ENCODE data around the gene C12orf43.

The C12orf43 gene

GRCh38 chr12:121011820-121012219, 4.5 kb downstream of the C12orf43 start:
- H3K36me3 Mint-ChIP-seq, result peaks cover 46% of the 10 kb centered on the region
- no peaks in the 10 kb centered on the region for H3K27me3 Mint-ChIP-seq
- H3K4me3 Mint-ChIP-seq, result no peak overlapping the region
- H3K4me1 Mint-ChIP-seq, result peaks cover 21% of the 10 kb centered on the region
- no peak for ATAC-seq
- H3K27ac Mint-ChIP-seq, result no peak overlapping the region
- no peaks in the 10 kb centered on the region for H3K9me3 Mint-ChIP-seq

GRCh38 chr12:121010860-121011259, 5.4 kb downstream of the C12orf43 start:
- Mint-ChIP-seq H3K4me3 (no peak overlapping the region), H3K27ac (no peak overlapping the region), H3K27me3 (no peaks in the 10 kb centered on the region), H3K4me1 (peaks cover 15% of the 10 kb centered on the region), H3K36me3 (peaks cover 52% of the 10 kb centered on the region), H3K9me3 (no peaks in the 10 kb centered on the region)
- no peak for ATAC-seq

- ATAC-seq, result no peak
- Mint-ChIP-seq H3K4me3 (no peak overlapping the region), H3K9me3 (no peaks in the 10 kb centered on the region)
Measured at GRCh38 chr12:121009741-121010140, 6.5 kb downstream of the C12orf43 start.

GRCh38 chr12:121008347-121009098, 7.8 kb downstream of the C12orf43 start:
- H3K36me3 Mint-ChIP-seq, result peaks cover 71% of the 10 kb centered on the region
- no peak overlapping the region for H3K4me3 Mint-ChIP-seq
- no peak overlapping the region for H3K27ac Mint-ChIP-seq

More at GRCh38 chr12:121009741-121010140, 6.5 kb downstream of the C12orf43 start:
- no peak overlapping the region for H3K27ac Mint-ChIP-seq
- H3K36me3 Mint-ChIP-seq, result peaks cover 62% of the 10 kb centered on the region
- H3K27me3 Mint-ChIP-seq, result no peaks in the 10 kb centered on the region
- peaks cover 3% of the 10 kb centered on the region for H3K4me1 Mint-ChIP-seq

DNA sequence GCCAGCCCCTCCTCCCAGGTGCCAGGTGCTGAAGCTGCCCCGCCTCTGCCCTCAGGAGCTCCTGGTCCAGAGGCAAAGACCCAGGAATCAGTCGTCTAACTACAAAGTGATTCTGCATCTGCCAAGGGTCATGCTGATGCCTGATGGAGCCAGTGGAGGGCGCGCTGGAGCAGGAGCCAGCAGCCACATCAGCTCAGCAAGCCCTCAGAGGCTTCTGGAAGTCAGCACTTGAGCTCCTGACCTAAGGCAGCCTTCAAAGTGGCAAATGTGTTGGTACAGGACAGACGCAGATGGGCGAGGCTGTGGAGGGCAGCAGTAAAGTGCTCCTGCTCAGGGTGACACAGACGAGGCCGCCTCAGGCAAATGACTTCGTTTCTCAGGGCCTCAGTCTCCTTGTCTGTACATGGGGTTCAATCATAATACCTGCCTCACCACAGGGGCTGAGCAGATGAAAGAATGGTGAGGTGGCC, 10.9 kb downstream of the C12orf43 start:
- Mint-ChIP-seq H3K27me3 (no peaks in the 10 kb centered on the region), H3K4me3 (no peak overlapping the region), H3K4me1 (no peaks in the 10 kb centered on the region), H3K27ac (no peak overlapping the region), H3K36me3 (peaks cover 79% of the 10 kb centered on the region), H3K9me3 (no peaks in the 10 kb centered on the region)
- no peak for ATAC-seq

More at GRCh38 chr12:121008347-121009098, 7.8 kb downstream of the C12orf43 start:
- Mint-ChIP-seq H3K9me3 (no peaks in the 10 kb centered on the region), H3K4me1 (no peaks in the 10 kb centered on the region), H3K27me3 (no peaks in the 10 kb centered on the region)
- no peak for ATAC-seq

GRCh38 chr12:121004253-121004815, 12.0 kb downstream of the C12orf43 start:
- Mint-ChIP-seq H3K36me3 (peaks cover 75% of the 10 kb centered on the region), H3K27me3 (no peaks in the 10 kb centered on the region), H3K27ac (no peak overlapping the region), H3K9me3 (no peaks in the 10 kb centered on the region), H3K4me3 (no peak overlapping the region), H3K4me1 (no peaks in the 10 kb centered on the region)
- ATAC-seq, result no peak

DNA sequence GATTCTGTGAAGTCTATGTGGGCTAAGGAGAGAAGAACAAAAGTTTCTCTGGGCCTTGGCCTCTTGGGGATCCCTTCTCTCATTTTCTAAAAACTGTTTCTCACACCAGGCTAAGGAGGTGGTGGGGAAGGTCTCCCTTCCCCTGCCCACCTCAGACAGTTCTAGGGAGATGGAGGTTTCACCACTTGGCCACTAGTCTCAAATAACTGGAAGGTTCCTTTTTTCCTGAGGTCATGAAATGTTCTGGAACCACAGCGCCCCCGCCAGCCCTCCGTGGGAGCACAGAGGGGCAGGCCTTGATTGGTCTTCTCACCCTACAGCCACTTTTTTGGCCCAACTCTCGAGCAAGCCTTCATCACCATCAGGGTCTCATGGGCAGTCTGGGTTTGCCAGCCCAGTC, 12.6 kb downstream of the C12orf43 start:
- no peak for ATAC-seq
- Mint-ChIP-seq H3K36me3 (peaks cover 69% of the 10 kb centered on the region), H3K4me1 (no peaks in the 10 kb centered on the region), H3K9me3 (no peaks in the 10 kb centered on the region), H3K4me3 (no peak overlapping the region), H3K27ac (no peak overlapping the region), H3K27me3 (no peaks in the 10 kb centered on the region)

DNA sequence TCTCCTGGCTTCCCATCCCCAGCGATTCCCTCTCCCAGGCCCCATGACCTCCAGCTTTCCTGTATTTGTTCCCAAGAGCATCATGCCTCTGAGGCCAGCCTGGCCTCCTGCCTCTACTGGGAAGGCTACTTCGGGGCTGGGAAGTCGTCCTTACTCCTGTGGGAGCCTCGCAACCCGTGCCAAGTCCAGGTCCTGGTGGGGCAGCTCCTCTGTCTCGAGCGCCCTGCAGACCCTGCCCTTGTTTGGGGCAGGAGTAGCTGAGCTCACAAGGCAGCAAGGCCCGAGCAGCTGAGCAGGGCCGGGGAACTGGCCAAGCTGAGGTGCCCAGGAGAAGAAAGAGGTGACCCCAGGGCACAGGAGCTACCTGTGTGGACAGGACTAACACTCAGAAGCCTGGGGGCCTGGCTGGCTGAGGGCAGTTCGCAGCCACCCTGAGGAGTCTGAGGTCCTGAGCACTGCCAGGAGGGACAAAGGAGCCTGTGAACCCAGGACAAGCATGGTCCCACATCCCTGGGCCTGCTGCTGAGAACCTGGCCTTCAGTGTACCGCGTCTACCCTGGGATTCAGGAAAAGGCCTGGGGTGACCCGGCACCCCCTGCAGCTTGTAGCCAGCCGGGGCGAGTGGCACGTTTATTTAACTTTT, 14.3 kb downstream of the C12orf43 start:
- ATAC-seq, result no peak
- no peak overlapping the region for H3K4me3 Mint-ChIP-seq
- H3K36me3 Mint-ChIP-seq, result peaks cover 57% of the 10 kb centered on the region
- no peaks in the 10 kb centered on the region for H3K4me1 Mint-ChIP-seq
- no peaks in the 10 kb centered on the region for H3K9me3 Mint-ChIP-seq
- no peaks in the 10 kb centered on the region for H3K27me3 Mint-ChIP-seq
- H3K27ac Mint-ChIP-seq, result no peak overlapping the region

DNA sequence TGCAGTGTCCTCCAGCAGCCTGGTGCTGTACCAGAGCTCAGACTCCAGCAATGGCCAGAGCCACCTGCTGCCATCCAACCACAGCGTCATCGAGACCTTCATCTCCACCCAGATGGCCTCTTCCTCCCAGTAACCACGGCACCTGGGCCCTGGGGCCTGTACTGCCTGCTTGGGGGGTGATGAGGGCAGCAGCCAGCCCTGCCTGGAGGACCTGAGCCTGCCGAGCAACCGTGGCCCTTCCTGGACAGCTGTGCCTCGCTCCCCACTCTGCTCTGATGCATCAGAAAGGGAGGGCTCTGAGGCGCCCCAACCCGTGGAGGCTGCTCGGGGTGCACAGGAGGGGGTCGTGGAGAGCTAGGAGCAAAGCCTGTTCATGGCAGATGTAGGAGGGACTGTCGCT, 15.2 kb downstream of the C12orf43 start:
- no peaks in the 10 kb centered on the region for H3K4me1 Mint-ChIP-seq
- no peak overlapping the region for H3K27ac Mint-ChIP-seq

GRCh38 chr12:121000530-121000929, 15.8 kb downstream of the C12orf43 start:
- no peak overlapping the region for H3K27ac Mint-ChIP-seq
- peaks cover 3% of the 10 kb centered on the region for H3K9me3 Mint-ChIP-seq
- H3K4me1 Mint-ChIP-seq, result no peaks in the 10 kb centered on the region
- H3K36me3 Mint-ChIP-seq, result peaks cover 48% of the 10 kb centered on the region
- peaks cover 6% of the 10 kb centered on the region for H3K27me3 Mint-ChIP-seq
- ATAC-seq, result no peak
- no peak overlapping the region for H3K4me3 Mint-ChIP-seq

More for the DNA sequence above, 15.2 kb downstream of the C12orf43 start:
- H3K36me3 Mint-ChIP-seq, result peaks cover 50% of the 10 kb centered on the region
- ATAC-seq, result no peak
- H3K9me3 Mint-ChIP-seq, result no peaks in the 10 kb centered on the region
- no peak overlapping the region for H3K4me3 Mint-ChIP-seq
- peaks cover under 1% of the 10 kb centered on the region for H3K27me3 Mint-ChIP-seq

DNA sequence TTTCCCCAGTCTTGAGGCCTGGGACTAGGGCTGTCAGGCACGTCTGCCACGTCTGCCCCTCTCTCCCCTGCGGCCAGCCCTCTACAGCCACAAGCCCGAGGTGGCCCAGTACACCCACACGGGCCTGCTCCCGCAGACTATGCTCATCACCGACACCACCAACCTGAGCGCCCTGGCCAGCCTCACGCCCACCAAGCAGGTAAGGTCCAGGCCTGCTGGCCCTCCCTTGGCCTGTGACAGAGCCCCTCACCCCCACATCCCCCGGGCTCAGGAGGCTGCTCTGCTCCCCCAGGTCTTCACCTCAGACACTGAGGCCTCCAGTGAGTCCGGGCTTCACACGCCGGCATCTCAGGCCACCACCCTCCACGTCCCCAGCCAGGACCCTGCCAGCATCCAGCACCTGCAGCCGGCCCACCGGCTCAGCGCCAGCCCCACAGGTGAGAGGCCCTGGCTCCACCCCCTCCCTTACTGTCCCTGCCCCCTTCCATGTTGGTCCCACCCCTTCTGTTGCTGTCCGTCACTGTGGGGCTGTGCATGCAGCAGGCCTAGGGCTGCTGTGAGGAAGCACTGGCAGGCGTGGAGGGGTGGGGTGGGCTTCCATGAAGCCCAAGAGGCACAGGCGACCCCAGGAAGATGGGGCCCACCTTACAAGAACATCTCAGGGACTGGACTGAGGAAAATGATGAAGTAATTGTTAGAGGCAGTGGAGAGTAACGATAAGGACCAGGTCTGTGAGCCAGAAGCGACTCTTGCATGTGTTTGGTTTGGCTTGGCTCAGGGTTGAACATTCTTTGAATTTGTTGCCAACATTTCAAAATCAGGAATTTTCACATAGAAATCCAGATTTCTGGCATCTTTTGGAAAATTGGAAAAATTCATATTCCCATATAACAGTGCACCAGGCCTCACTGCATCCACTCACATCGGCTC, 16.8 kb downstream of the C12orf43 start:
- no peak for ATAC-seq
- Mint-ChIP-seq H3K4me1 (no peaks in the 10 kb centered on the region), H3K27ac (no peak overlapping the region), H3K4me3 (no peak overlapping the region), H3K27me3 (peaks cover 17% of the 10 kb centered on the region), H3K9me3 (peaks cover 14% of the 10 kb centered on the region), H3K36me3 (peaks cover 37% of the 10 kb centered on the region)

GRCh38 chr12:120998435-120998834, 17.9 kb downstream of the C12orf43 start:
- H3K4me1 Mint-ChIP-seq, result no peaks in the 10 kb centered on the region
- no peak overlapping the region for H3K27ac Mint-ChIP-seq
- H3K27me3 Mint-ChIP-seq, result peaks cover 19% of the 10 kb centered on the region
- peaks cover 14% of the 10 kb centered on the region for H3K9me3 Mint-ChIP-seq
- H3K36me3 Mint-ChIP-seq, result peaks cover 27% of the 10 kb centered on the region
- H3K4me3 Mint-ChIP-seq, result no peak overlapping the region
- ATAC-seq, result no peak

DNA sequence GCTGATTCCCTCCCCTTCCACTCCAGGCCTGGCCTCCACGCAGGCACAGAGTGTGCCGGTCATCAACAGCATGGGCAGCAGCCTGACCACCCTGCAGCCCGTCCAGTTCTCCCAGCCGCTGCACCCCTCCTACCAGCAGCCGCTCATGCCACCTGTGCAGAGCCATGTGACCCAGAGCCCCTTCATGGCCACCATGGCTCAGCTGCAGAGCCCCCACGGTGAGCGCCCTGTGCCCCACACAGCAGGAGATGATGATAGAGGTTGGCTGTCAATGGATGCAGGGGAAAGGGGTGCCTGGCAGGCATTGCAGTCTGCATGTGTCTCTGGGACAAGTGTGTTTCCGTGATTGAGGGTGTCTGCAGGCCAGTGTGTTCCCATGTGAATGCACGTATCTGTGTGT, 18.8 kb downstream of the C12orf43 start:
- Mint-ChIP-seq H3K27me3 (peaks cover 19% of the 10 kb centered on the region), H3K4me3 (no peak overlapping the region), H3K9me3 (peaks cover 14% of the 10 kb centered on the region), H3K4me1 (no peaks in the 10 kb centered on the region), H3K36me3 (peaks cover 19% of the 10 kb centered on the region), H3K27ac (no peak overlapping the region)
- no peak for ATAC-seq

DNA sequence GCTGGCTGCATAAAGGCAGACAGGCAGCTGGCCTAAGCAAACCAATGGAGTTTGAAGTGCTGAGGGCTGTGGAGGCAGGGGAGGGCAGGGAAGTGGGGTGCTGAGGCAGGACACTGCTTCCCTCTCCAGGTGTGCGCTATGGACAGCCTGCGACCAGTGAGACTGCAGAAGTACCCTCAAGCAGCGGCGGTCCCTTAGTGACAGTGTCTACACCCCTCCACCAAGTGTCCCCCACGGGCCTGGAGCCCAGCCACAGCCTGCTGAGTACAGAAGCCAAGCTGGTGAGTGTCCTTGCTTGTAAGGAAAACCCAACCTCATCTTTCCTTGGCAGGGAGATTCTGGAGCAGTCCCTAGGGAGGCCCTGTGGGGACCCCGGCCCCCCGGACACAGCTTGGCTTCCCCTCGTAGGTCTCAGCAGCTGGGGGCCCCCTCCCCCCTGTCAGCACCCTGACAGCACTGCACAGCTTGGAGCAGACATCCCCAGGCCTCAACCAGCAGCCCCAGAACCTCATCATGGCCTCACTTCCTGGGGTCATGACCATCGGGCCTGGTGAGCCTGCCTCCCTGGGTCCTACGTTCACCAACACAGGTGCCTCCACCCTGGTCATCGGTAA, 20.0 kb downstream of the C12orf43 start:
- Mint-ChIP-seq H3K36me3 (peaks cover 7% of the 10 kb centered on the region), H3K4me3 (no peak overlapping the region), H3K9me3 (peaks cover 14% of the 10 kb centered on the region), H3K4me1 (no peaks in the 10 kb centered on the region), H3K27me3 (peaks cover 19% of the 10 kb centered on the region), H3K27ac (no peak overlapping the region)
- no peak for ATAC-seq
